HCT116 (cell line): ENCODE measurements around the gene EHMT1.

Experiments
- EZH2 ChIP-seq: fragments of 200-600 bp; sonication (generic); IDR thresholded peaks from 2 replicates; pipeline ENCODE4 v1.6.1; 2017; ENCODE audit warnings: antibody characterized with exemption, mixed run types
- REST ChIP-seq: IDR thresholded peaks from 2 replicates; pipeline ENCODE4 v1.6.1; 2012; ENCODE audit warnings: low read depth
- TF ChIP-seq, protein P1 (sequence below), 3 experiments: fragments of 200-600 bp in 1 of 3; sonication (generic) in 1 of 3; IDR thresholded peaks in 2 of 3; conservative IDR thresholded peaks in 1 of 3; 2 replicates each; pipeline ENCODE4 v1.5.1; 2012 to 2017; ENCODE audit warnings: low read depth in 2 of 3, low read length in 2 of 3, antibody characterized with exemption in 1 of 3, borderline replicate concordance in 1 of 3, control low read depth in 1 of 3, mild to moderate bottlenecking in 1 of 3, mixed read lengths in 1 of 3, mixed run types in 1 of 3, moderate library complexity in 1 of 3; ENCODE audit not compliant: insufficient read depth in 1 of 3

GRCh38 chr9:137673886-137674285 is 55.1 kb downstream of the EHMT1 start:
- TF ChIP-seq, protein P1, sequence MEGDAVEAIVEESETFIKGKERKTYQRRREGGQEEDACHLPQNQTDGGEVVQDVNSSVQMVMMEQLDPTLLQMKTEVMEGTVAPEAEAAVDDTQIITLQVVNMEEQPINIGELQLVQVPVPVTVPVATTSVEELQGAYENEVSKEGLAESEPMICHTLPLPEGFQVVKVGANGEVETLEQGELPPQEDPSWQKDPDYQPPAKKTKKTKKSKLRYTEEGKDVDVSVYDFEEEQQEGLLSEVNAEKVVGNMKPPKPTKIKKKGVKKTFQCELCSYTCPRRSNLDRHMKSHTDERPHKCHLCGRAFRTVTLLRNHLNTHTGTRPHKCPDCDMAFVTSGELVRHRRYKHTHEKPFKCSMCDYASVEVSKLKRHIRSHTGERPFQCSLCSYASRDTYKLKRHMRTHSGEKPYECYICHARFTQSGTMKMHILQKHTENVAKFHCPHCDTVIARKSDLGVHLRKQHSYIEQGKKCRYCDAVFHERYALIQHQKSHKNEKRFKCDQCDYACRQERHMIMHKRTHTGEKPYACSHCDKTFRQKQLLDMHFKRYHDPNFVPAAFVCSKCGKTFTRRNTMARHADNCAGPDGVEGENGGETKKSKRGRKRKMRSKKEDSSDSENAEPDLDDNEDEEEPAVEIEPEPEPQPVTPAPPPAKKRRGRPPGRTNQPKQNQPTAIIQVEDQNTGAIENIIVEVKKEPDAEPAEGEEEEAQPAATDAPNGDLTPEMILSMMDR (IDR thresholded peaks at IDR 0.05 in 2 of 3, conservative IDR thresholded peaks at IDR 0.05 in 1 of 3; ENCODE audit: borderline replicate concordance in 1 of 3, insufficient read depth in 1 of 3, low read depth in 2 of 3, low read length in 2 of 3) = no peak
- TF ChIP-seq EZH2 (no peak), REST (no peak)
